ENCODE results near the gene XYLT2.

DNA sequence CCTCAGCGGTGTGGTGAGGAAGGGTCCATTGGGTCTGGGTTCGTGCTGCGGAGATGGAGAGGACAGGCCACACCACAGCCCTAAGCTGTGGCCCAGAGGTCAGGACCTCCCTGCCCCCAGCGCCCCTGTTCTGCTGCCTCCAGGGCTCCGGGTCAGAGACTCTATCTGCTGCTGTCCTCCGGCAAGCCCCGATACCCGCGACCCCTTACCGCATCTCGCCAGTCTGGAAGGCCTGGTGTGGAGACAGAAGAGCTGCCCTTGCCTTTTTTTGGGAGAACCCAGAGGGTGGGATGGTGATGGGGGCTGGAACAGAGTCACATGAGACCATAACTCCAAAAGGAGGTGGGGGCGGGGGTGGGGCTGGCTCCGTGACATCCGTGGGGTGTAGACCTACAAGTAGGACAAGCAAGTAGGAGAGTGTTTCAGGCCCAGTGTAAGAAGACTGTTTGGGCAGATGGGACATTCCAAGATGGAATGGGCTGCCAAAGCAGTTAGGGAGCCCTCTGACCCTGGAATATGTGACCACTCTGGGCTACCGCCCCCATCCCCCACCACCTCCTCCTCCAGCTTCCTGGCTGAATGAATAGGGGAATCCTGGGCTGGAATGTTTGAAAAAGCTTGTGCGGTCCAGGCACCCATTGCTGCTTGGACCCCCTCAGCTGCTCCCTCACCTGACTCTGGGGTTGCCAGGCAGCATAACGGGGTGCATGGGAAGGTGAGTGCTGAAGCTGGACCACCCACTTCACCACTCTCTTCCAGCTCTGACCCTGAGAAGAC, 1.4 kb downstream of the XYLT2 start:
- TF ChIP-seq POLR2A (IDR thresholded peaks at IDR 0.05; ENCODE audit: low read depth, low read length) (no peak), POLR2AphosphoS5 (IDR thresholded peaks at IDR 0.05; ENCODE audit: low read depth, low read length) (no peak)

All from GM12891 (cell line).